HG03354 (cell line): ENCODE results near the gene RBM43.
A peak's percentile ranks its signal among the peaks of the same experiment; 100 is the strongest.
"Not testable (repeated sequence)": the region's sequence is repeated elsewhere in the genome, so short reads cannot be mapped to it uniquely, and the experiment has no call there.

ENCODE experiments used
- ATAC-seq: cut with Tn5 transposase; IDR thresholded peaks from one replicate; pipeline ENCODE4 v1.9.1; 2021; ENCODE audit warnings: mild to moderate bottlenecking; ENCODE audit not compliant: unreplicated experiment, poor library complexity, severe bottlenecking

The RBM43 gene

GRCh38 chr2:151269798-151270568 is 8.3 kb upstream of the RBM43 start:
- ATAC-seq = no peak

DNA sequence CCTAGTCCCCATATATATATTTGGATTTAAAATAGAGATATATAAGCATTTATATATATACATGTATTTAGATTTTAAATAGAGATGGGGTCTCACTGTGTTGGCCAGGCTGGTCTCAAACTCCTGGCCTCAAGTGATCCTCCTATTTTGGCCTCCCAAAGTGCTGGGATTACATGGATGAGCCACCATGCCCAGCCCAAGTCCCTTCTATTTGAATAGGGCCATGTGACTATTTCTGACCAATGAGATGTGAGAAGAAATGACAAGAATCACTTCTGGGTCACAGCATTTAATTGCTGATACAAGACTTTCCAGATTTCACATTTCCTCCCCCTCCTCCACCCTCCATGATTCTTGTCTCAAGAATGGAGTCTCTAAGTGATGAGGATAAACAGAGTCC is 6.4 kb upstream of the RBM43 start:
- no peak for ATAC-seq

DNA sequence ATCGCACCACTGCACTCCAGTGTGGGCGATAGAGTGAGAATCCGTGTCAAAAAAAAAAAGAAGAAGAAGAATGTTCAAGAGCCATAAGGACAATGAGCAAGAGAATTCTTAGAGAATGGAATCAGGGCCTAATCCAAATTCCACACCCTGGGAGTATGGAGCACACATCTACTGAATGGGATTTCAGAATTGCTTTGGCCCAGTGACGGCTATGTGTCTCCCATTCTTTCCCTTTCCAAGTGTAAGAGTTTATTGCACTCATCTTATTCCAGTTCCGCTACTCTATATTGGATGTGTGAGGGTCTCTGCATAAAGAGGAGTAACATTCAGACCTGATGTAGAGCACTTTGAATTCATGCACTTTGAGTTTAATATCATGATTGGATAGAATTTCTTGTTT is 5.9 kb upstream of the RBM43 start:
- ATAC-seq = no peak

DNA sequence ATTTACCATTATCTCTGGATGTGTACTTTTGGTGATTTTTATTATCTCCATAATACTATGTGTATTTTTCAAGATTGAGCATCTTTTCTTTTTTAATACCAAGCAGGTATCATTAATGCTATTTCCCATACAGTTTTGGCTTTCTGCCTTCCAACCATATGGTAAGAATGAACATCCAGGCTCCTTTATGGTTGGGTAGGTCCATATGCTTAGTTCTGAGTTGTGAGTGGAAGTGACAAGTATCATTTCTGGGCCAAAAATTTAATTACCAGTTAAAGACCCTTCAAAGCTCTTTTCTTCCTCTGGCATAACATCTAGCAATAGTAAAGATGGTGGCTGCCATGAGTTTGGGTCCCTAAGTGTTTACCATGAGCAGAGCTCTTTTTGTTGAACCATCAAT is 4.3 kb upstream of the RBM43 start:
- no peak for ATAC-seq

- ATAC-seq = no peak
These were observed 2.6 kb upstream of the RBM43 start for GRCh38 chr2:151264157-151264825.

DNA sequence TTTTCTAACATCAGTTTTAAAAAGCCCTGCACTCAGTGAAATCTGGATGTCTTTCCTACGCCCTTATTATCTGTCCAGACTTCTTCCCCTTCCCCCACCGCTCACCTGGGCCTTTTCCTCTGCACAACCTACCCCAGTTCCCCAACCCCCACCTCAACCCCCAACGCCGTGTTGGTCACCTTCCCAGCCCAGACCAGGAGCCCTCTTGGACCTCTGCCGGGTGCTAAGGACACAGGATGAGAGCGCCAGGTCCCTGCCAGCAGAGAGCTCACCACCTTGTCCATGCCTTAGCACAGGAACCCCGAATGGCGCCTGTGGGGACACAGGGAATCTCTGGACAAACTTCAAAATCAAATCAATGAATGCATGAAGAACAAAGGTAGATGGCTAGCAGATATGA is 966 bp upstream of the RBM43 start:
- ATAC-seq = no peak

GRCh38 chr2:151261977-151262291 is 271 bp upstream of the RBM43 start:
- ATAC-seq = no peak

GRCh38 chr2:151260573-151261230 is 961 bp downstream of the RBM43 start:
- ATAC-seq = peak; percentile 25

DNA sequence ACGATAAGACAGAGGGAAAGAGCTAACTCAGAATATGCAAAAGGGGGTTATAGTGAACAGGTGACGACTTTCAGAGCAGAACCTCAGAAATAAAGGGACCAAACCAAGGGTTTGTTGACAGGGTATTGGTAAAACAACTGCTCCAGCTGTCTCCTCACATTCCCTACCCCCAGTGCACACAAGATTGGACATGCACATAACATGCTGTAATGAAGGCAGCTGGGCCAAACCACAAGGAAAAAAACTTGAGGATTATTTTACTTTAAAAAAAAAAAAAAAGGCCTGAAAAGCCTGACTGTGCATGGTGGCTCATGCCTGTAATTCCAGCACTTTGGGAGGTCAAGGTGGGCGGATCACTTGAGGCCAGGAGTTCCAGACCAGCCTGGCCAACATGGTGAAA is 3.5 kb downstream of the RBM43 start:
- no peak for ATAC-seq

- no peak for ATAC-seq
These were observed 9.0 kb downstream of the RBM43 start for GRCh38 chr2:151252646-151253045.

DNA sequence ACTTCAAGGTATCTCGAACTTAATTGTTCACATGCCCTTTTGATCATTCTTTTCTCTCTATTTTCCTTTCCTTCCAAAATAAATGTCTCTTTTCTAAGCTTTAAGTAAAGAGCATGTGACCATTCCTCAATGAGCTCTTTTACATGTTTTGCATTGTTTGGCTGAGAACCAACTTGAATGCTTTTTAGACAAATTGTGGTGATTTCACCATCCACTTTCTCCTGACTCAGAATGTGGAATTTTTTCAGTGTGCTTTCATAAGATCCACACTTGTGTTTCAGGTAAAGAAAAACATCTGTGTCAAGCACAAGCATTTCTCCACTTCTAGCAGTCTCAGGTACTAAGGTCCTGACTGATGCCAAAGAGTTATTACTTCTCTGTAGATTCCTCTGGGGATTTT is 10.7 kb downstream of the RBM43 start:
- no peak for ATAC-seq

DNA sequence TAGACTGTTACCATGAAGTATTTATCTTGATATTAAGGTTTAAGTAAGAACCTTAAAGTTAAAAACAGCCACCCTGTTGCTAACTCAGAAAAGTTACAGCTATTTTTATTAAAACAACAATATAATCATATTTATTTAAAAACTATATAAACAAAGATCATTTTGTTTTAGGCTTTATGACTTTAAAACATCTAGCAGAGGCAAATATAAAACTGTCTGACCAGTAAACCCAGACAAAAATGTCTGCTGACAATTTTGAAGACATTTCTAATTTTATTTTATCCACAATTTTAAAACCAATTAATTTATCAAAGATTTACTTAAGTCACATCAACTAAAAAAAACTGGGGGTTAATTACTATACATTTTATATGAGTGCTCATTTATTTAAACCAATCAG is 14.2 kb downstream of the RBM43 start:
- ATAC-seq = no peak

DNA sequence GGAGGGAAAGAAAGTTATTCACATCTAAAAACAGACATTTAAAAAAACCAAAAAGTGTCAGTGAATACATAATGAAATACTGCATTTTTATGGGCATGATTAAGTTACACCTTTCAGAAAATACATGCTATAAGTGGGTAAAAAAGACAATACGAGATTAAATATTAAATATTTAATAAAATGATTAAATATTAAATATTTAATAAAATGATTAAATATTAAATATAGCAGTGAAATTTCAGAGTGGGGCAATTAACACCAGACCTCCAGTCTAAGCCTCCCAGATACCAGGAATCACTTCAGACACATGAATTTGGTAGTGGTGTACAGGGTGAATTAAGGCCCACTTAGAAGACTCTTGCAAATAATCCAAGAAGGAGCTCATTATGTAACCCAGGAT is 15.5 kb downstream of the RBM43 start:
- ATAC-seq = no peak

GRCh38 chr2:151243468-151243867 is 18.2 kb downstream of the RBM43 start:
- ATAC-seq = no peak

DNA sequence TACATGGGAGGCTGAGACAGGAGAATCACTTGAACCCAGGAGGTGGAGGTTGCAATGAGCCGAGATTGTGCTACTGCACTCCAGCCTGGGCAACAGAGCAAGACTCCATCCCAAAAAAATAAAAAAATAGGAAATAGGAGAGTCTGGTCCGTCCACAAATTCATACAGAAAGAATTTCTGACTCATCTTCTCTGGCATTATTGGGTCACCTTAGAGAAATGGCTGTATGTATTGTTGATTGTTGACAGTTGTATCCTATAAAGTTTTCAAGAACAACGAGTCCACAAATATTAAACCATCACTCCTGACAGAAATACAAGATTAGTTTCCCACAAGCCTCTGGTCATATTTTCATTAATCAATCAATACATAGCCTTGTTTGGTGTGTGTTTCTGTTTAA is 20.4 kb downstream of the RBM43 start:
- no peak for ATAC-seq

DNA sequence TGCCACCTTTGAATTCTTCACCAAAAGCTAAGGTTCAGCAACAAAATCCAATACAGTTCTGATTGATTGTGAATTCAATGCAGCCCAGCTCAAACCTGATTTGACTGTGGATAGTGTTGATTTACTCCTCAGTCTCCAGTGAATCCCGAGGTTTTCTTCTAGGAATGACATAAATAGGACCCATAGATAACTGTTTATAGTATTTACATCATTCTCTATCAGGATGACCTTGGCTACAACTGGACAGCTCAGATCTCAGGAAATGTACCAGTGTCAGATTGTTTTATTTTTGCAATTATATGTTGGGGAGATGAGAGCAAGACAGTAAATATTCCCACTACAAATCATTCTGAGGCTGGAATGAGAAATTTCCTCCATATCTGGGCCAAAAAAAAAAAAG is 21.2 kb downstream of the RBM43 start:
- ATAC-seq = no peak

GRCh38 chr2:151239624-151240023 is 22.0 kb downstream of the RBM43 start:
- ATAC-seq = no peak

GRCh38 chr2:151238527-151239487 is 22.9 kb downstream of the RBM43 start:
- ATAC-seq = peak; percentile 79

DNA sequence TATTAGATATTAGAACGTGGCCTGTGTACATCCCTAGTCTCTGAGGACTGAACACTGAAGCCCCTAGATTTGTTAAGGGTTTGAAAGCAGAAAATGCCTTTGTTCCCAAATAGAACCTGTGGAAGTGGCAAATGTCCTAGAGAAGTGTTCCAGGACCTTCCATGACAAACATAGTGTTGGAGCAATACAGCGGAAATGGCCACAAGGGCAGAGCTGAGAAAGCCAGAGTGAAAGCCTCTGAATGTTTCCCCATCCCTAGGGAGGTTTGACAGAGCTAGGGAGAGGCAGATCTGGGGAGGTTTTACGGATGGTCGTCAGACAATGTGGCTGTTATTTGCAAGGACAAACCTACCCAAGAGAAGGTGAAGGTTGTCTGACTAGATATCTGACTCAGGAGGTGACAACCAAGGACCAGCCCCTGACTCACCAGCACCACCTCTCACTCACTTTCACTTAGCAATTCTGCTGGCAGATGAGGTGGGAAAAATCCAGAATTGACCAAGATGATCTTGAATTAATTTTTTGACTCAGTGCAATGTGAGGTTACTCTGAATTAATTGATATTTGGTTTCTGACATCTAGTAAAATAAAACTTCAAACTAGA is 24.1 kb downstream of the RBM43 start:
- no peak for ATAC-seq

DNA sequence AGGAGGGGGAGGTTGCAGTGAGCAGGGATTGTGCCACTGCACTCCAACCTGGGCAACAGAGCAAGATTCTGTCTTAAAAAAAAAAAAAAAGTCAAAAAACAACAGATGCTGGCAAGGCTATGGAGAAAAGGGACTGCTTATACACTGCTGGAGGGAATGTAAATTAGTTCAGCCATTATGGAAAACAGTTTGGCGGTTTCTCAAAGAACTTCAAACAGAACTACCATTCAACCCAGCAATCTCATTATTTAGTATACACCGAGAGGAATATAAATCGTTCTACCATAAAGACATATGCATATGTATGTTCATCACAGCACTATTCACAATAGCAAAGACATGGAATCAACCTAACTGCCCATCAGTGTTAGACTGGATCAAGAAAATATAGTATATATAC is 27.9 kb downstream of the RBM43 start:
- ATAC-seq = not testable (repeated sequence)
